Activated CD4-positive, alpha-beta T cell treated with anti-CD3 and anti-CD28 coated beads, Interleukin-10, Interleukin-2, amounts not matched to agents 100 ng/mL and 50 ng/mL, durations not matched to agents 16 hours and 8 hours (primary cell): ENCODE measurements around the gene TNP2.
A peak's percentile ranks its signal among the peaks of the same experiment; 100 is the strongest.

Source experiments
- DNase-seq: peaks from one replicate; pipeline ENCODE4 v3.0.0-alpha.2; 2020

Gene TNP2

DNA sequence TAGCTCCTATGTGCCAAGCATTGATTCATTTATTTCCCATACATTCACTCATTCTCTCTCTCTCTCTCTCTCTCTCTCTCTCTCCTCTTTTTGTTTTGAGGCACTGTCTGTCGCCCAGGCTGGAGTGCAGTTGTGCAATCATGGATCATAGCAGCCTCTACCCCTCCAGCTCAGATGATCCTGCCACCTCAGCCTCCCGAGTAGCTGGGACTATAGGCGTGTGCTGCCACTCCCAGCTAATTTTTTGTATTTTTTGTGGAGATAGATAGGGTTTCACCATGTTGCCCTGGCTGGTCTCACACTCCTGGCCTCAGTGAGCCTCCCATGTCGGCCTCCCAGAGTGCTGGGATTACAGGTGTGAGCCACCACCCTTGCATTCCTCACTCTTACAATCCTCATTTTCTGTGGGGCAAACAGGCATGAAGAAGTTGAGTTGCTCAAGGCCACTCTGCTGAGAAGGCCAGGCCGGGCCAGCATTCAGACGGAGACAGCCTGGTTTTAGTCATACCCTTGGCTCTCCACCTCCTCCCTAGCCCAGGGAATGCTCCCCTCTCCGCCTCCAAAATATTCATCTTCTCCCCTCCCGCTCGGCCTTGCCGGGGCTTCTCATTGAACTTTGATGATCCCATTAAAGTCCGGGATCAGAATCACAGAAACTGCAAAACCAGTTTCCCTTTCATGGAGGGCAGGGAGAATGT, 7.9 kb upstream of the TNP2 start:
- no peak for DNase-seq

- DNase-seq, result no peak
These were observed 7.2 kb upstream of the TNP2 start, which contains the start of gene PRM2 for GRCh38 chr16:11276143-11276895. Gene PRM2 (minus strand): TSS chr16:11276480. CDS start chr16:11276370, 110 bp downstream.

DNA sequence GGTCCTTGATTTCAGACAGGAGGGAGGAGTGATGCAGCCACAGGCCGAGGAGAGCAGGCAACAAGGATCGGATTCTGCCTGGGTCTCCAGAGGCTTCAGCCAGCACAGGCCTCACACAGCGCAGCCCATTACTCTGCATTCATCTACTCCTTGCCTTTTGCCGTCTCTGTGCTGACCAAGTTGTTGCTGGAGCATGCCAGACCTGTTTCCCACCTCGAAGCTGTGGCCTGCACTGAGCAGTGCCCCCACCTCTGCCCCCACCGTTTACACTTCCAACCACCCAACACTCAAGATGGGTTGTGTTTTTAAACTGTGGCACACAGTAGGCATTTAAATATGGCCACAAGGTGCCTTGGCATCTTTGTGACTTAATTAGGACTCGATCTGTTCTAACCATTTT, 5.8 kb upstream of the TNP2 start:
- no peak for DNase-seq

DNA sequence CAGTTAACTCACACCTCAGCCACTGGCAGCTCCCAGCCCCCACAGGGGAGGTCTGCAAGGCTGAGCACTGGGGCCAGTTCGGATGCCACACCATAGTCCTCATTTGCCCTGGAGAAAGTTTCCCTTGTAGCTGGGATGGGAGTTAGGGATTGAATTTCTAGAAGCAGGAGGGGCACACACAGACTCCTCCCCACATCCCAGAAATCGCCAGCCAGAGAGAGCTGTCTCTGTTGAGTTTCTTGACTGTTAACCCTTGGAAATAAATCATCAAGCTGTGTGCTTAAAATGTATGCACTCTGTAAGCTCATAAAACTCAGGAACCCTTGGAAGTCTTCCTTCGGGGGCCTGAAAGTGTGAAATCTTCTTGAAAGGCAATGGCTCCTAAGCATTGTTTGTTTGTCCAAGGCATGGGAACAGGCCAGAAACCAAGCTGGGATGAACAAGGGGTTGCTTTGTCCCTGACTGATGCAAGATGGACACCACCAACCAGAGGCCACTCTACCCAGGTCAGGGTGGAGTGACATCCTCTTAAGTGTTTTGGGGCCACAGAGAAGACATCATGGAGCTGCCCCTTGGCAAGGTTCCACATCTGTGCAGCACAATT, 4.7 kb upstream of the TNP2 start:
- DNase-seq, result no peak

GRCh38 chr16:11272921-11273720, 4.0 kb upstream of the TNP2 start, which contains the start of gene PRM3:
Gene PRM3 (minus strand): TSS chr16:11273629. CDS start chr16:11273595, 34 bp downstream.
- no peak for DNase-seq

DNA sequence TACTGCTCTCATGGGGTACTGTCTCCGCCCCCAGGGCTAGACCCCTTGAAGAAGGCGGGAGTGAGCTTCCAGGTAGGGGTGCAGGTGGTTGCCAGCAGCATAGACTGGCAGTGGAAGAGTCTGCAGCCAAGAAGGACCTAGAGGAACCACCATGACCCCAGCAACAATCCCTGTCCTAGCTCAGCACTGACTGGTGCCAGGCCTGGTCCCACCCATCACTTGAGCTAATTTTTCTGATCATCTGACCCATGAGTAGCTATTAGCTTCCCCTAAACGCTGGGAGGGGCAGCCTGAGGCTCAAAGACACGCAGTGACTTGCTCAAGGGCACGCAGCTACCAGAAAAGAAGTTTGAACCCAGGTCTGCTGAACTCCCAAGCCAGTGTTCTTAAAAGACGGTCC, 3.4 kb upstream of the TNP2 start:
- DNase-seq, result no peak

GRCh38 chr16:11271610-11272009, 2.5 kb upstream of the TNP2 start:
- DNase-seq, result no peak

DNA sequence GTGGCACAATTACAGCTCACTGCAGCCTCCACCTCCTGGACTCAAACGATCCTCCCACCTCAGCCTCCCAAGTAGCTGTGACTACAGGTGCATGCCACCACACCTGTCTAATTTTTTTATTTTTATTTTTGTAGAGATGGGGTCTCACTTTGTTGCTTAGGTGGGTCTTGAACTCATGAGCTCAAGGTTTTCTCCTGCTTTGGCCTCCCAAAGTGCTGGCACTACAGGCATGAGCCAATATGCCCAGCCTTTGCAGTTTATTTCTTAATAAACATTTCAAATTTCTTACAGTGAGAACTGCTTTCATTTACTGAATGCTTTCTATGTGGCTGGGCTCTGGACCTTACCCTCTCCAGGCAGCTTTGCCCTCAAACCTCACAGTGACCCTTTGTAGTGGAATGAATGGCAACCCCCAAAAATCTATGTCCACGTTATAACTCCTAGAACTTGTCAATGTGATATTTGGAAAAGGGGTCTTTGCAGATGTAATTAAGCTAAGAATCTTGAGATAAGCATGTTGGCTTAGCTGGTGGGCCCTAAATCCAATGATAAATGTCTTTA, 1.6 kb upstream of the TNP2 start:
- no peak for DNase-seq

- DNase-seq, result no peak
These were observed 4.0 kb downstream of the TNP2 start for GRCh38 chr16:11265124-11265523.

- DNase-seq, result no peak
These were observed 4.8 kb downstream of the TNP2 start for GRCh38 chr16:11264155-11264832.

GRCh38 chr16:11263737-11264136, 5.4 kb downstream of the TNP2 start:
- peak; percentile 81 for DNase-seq

DNA sequence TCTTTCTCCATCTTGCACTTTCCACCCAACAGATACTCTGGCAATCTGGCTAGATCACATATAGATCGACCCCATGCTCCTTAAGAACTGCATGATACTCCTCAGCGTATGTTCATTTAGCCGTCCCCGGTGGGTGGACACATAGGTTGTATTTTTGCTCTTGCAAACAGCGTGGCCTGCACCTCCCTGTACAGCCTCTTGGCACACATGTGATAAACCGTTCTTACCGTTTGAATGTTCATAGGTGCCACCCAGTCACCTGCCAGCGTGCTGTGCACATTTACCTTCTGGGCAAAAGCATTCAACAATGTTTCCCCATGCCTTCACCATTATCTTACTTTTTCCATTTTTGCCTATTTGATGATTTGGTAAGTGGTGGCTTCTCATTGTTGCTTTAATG, 6.2 kb downstream of the TNP2 start:
- DNase-seq, result no peak

- no peak for DNase-seq
These were observed 8.5 kb downstream of the TNP2 start for GRCh38 chr16:11260596-11260966.

GRCh38 chr16:11259655-11260595, 9.2 kb downstream of the TNP2 start:
- no peak for DNase-seq

GRCh38 chr16:11258553-11259492, 10.3 kb downstream of the TNP2 start:
- DNase-seq, result peak; percentile 87

GRCh38 chr16:11257131-11257938, 11.8 kb downstream of the TNP2 start:
- peak; percentile 83 for DNase-seq

DNA sequence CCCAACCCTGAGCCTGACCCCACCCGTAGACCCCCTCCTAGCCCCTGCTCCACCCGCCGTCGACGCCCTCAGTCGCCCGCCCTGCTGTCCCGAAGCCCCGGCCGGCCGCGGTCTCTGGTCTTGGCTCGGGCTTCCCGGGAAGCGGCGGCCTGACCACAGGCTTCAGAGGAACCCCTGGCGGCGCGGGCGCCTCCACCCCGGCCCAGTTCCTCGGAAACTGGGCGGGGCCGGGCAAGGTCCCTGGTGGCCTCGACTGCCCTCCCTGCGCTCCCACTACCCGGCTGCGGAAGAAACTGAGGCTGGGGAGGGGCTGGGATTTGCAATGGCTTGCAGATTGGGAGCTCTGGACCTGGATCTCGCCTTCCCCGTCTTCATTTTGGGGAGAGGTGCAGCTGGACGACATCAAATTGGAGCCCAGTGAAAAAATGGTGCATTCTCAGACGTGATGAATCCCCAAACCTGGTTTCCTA, 12.4 kb downstream of the TNP2 start:
- peak; percentile 48 for DNase-seq

GRCh38 chr16:11255737-11256660, 13.1 kb downstream of the TNP2 start, which contains the start of gene SOCS1:
Gene SOCS1 (minus strand): TSS chr16:11256204. CDS start chr16:11255478, 726 bp downstream.
- peak; percentile 94 for DNase-seq
